WI38 (cell line): ENCODE data around the gene MMP1.

Source experiments
- H3K4me3 ChIP-seq: 2 replicates; pipeline ENCODE4 v1.5.1; 2011; ENCODE audit warnings: low read depth, mild to moderate bottlenecking, control low read depth, low read length
- CTCF ChIP-seq: IDR thresholded peaks from 2 replicates; pipeline ENCODE4 v1.5.1; 2012; ENCODE audit warnings: low read depth, mild to moderate bottlenecking, control low read depth, low read length

Gene MMP1

GRCh38 chr11:102807921-102808320, 10.0 kb upstream of the MMP1 start:
- H3K4me3 ChIP-seq = no peak overlapping the region
- TF ChIP-seq CTCF = peak; percentile 31

- H3K4me3 ChIP-seq = no peak overlapping the region
- TF ChIP-seq CTCF = no peak
Observed at GRCh38 chr11:102806296-102806695, 8.3 kb upstream of the MMP1 start.

DNA sequence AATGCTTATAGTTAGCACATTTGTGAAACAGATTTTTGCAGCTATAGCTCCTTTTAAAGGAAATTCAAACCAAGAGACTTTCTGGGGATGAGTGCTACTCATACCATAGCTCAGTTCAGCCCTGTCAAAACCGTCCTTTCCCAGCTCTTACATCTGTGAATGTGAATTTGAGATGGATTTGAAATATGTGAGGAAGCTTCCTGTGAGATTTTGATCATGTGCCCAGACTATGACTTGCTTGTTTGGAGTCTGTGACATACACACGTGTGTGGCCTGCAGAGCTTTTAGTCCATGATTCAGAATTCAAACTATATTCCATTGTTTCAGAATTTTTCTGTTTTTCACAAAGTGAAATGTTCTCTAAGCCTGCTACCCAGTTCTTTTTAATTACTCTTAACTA, 4.4 kb upstream of the MMP1 start:
- no peak for TF ChIP-seq CTCF
- no peak overlapping the region for H3K4me3 ChIP-seq

DNA sequence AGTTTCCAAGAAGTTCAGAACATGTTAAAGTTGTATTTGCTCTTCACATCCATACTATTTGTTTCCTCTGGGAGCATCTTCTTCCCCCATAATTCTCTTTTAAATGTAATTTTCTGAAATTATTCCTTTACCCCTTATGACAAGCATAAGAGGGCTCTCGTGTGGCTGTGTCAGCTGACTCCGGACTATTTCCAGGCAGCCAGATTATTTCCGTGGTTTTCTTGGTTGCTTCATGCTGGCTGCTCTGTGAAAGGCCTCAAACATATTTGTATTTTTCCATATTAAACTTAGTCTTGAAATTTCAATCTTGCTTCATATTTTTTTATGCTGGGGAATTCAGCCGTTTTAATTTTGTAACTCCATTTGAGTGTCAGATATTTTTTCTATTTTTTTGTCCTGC, 2.8 kb upstream of the MMP1 start:
- no peak for TF ChIP-seq CTCF
- no peak overlapping the region for H3K4me3 ChIP-seq

- H3K4me3 ChIP-seq = no peak overlapping the region
- TF ChIP-seq CTCF = no peak
Observed at GRCh38 chr11:102799681-102800340, 1.9 kb upstream of the MMP1 start.

- no peak overlapping the region for H3K4me3 ChIP-seq
- TF ChIP-seq CTCF = peak; percentile 51
Observed at GRCh38 chr11:102794382-102794781, 3.6 kb downstream of the MMP1 start.

DNA sequence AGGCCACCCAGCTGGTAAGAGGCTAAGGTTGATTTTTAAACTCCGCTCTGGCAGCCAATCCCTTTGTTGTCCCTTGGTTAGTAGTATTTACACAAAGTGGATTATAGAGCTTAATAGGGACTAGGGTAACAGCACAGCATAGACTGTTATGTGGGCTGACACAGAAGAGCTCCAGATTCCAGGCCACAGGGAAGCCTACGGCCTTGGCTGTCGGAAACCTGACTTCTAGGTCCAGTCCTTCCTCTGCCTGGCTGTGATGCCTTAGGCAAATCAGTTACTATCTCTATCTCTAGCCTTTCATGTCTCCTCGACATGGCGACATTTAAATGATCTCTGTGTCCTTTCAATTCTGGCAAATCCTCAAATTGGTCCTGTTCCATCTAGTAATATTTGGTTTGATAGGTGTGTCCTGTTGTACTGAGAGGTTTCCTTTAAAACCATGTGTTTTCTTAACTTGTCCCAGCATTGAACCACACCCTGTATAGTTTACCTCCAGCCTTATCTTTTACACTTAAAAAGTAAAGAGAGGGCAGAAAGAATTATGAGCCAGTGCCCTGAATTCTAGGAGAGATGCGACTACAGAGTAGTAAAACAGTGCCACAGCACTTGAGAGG, 4.2 kb downstream of the MMP1 start:
- no peak for TF ChIP-seq CTCF
- H3K4me3 ChIP-seq = no peak overlapping the region
